ENCODE measurements around the gene EMC10. TPM values are rescaled to one million over a fixed set of nuclear protein-coding genes. Genes with fewer than 3 reads are reported as not detected.

Gene EMC10
- total and polyA plus RNA-seq, 4 donors = 17.1 to 132 (median 40.5) TPM

DNA sequence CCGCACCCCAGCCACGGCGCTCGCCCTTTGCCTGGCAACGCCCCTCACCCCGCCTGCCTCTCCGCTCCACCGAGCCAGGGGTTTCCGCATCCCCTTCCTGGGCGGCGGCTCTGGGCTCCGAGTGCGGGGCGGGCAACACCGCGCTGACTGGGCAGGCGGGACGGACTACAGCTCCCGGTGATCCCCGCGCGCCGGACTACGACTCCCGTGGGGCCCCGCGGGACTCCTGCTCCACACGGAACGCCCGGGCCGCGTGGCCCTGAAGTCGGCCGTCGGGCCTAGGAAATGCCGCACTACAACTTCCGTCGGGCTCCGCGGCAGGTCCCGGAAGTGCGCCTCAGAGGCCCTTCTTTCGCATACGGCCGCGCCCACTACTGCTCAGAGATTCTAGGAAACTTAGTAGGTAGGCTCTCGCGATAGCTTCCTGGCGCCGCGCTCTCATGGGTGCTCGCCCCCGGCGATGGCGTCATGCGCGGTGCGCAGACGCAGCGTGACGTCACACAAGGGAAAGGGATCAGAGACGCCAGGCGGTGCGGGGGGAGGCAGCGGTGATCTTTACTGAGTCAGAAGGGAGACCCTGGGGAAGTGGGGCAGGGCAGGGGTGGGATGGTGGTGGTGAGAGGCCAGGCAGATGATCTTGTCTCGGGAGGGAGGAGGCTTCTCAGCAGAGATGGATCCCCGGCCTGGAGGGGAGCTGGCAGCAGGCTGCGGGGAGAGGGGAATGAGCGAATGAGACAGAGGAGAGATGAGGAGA, 34.9 kb downstream of the EMC10 start, which contains the start of gene JOSD2:
Gene JOSD2 (minus strand): TSS at position 123 of the 754 bp plus-strand sequence. CDS start 760 bp downstream, outside the sequence.
- DNase-seq (ENCODE audit: low spot score) = peak; percentile 94
- 3% methylated on average over 69 of the region's 69 CpGs for WGBS
- H3K27me3 ChIP-seq (ENCODE audit: control insufficient read depth in 4 of 4, insufficient read depth in 4 of 4, low read length in 3 of 4) = no peaks in the 10 kb centered on the region
- TF ChIP-seq, protein P1, sequence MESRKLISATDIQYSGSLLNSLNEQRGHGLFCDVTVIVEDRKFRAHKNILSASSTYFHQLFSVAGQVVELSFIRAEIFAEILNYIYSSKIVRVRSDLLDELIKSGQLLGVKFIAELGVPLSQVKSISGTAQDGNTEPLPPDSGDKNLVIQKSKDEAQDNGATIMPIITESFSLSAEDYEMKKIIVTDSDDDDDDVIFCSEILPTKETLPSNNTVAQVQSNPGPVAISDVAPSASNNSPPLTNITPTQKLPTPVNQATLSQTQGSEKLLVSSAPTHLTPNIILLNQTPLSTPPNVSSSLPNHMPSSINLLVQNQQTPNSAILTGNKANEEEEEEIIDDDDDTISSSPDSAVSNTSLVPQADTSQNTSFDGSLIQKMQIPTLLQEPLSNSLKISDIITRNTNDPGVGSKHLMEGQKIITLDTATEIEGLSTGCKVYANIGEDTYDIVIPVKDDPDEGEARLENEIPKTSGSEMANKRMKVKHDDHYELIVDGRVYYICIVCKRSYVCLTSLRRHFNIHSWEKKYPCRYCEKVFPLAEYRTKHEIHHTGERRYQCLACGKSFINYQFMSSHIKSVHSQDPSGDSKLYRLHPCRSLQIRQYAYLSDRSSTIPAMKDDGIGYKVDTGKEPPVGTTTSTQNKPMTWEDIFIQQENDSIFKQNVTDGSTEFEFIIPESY (IDR thresholded peaks at IDR 0.05) = peak; percentile 99
- peak; percentile 54 to 73 for TF ChIP-seq EGR1 (IDR thresholded peaks at IDR 0.05; ENCODE audit: low read depth in 2 of 2)
- peak; percentile 81 for TF ChIP-seq SP1 (IDR thresholded peaks at IDR 0.05)
- TF ChIP-seq, protein P2, sequence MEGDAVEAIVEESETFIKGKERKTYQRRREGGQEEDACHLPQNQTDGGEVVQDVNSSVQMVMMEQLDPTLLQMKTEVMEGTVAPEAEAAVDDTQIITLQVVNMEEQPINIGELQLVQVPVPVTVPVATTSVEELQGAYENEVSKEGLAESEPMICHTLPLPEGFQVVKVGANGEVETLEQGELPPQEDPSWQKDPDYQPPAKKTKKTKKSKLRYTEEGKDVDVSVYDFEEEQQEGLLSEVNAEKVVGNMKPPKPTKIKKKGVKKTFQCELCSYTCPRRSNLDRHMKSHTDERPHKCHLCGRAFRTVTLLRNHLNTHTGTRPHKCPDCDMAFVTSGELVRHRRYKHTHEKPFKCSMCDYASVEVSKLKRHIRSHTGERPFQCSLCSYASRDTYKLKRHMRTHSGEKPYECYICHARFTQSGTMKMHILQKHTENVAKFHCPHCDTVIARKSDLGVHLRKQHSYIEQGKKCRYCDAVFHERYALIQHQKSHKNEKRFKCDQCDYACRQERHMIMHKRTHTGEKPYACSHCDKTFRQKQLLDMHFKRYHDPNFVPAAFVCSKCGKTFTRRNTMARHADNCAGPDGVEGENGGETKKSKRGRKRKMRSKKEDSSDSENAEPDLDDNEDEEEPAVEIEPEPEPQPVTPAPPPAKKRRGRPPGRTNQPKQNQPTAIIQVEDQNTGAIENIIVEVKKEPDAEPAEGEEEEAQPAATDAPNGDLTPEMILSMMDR (IDR thresholded peaks at IDR 0.05; ENCODE audit: low read depth, low read length, missing input control) = no peak
- TF ChIP-seq HNF4G (IDR thresholded peaks at IDR 0.05) = no peak
- TF ChIP-seq JUND (IDR thresholded peaks at IDR 0.05) = peak; percentile 21 to 37
- TF ChIP-seq HNF4A (conservative IDR thresholded peaks at IDR 0.05) = peak in 1 of 2 donors; percentile 17
- no peak for TF ChIP-seq FOXA1 (IDR thresholded peaks at IDR 0.05)
- peak; percentile 27 to 31 for TF ChIP-seq RXRA (IDR thresholded peaks at IDR 0.05)
- TF ChIP-seq, protein P3, sequence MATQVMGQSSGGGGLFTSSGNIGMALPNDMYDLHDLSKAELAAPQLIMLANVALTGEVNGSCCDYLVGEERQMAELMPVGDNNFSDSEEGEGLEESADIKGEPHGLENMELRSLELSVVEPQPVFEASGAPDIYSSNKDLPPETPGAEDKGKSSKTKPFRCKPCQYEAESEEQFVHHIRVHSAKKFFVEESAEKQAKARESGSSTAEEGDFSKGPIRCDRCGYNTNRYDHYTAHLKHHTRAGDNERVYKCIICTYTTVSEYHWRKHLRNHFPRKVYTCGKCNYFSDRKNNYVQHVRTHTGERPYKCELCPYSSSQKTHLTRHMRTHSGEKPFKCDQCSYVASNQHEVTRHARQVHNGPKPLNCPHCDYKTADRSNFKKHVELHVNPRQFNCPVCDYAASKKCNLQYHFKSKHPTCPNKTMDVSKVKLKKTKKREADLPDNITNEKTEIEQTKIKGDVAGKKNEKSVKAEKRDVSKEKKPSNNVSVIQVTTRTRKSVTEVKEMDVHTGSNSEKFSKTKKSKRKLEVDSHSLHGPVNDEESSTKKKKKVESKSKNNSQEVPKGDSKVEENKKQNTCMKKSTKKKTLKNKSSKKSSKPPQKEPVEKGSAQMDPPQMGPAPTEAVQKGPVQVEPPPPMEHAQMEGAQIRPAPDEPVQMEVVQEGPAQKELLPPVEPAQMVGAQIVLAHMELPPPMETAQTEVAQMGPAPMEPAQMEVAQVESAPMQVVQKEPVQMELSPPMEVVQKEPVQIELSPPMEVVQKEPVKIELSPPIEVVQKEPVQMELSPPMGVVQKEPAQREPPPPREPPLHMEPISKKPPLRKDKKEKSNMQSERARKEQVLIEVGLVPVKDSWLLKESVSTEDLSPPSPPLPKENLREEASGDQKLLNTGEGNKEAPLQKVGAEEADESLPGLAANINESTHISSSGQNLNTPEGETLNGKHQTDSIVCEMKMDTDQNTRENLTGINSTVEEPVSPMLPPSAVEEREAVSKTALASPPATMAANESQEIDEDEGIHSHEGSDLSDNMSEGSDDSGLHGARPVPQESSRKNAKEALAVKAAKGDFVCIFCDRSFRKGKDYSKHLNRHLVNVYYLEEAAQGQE (IDR thresholded peaks at IDR 0.05) = peak; percentile 60
- no peak for TF ChIP-seq FOXA2 (IDR thresholded peaks at IDR 0.05)
- TF ChIP-seq, protein P4, sequence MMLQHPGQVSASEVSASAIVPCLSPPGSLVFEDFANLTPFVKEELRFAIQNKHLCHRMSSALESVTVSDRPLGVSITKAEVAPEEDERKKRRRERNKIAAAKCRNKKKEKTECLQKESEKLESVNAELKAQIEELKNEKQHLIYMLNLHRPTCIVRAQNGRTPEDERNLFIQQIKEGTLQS (IDR thresholded peaks at IDR 0.05) = no peak
- TF ChIP-seq YY1 (IDR thresholded peaks at IDR 0.05) = peak; percentile 85
- no peak for TF ChIP-seq RAD21 (IDR thresholded peaks at IDR 0.05)
- TF ChIP-seq TAF1 (conservative IDR thresholded peaks at IDR 0.05) = no peak
- peak; percentile 87 to 97 for TF ChIP-seq GABPA (IDR thresholded peaks at IDR 0.05 in 1 of 2, conservative IDR thresholded peaks at IDR 0.05 in 1 of 2)
- TF ChIP-seq, protein P5, sequence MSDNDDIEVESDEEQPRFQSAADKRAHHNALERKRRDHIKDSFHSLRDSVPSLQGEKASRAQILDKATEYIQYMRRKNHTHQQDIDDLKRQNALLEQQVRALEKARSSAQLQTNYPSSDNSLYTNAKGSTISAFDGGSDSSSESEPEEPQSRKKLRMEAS (IDR thresholded peaks at IDR 0.05) = peak; percentile 94
- TF ChIP-seq NR2F2 (IDR thresholded peaks at IDR 0.05) = no peak
- peak within 1 kb of the TSS; percentile 54 to 73 (median 71) for H3K4me3 ChIP-seq (ENCODE audit: low read depth in 1 of 3, low read length in 3 of 3)
- no peaks in the 10 kb centered on the region for H3K36me3 ChIP-seq (ENCODE audit: control insufficient read depth in 4 of 4, insufficient read depth in 3 of 4, low read depth in 1 of 4, low read length in 3 of 4)
- peaks cover 10 to 26% (median 18%) of the 10 kb centered on the region in 4 donors for H3K4me1 ChIP-seq (ENCODE audit: control insufficient read depth in 4 of 4, insufficient read depth in 4 of 4, low read length in 3 of 4)
- H3K27ac ChIP-seq (ENCODE audit: low read depth in 1 of 2, low read length in 2 of 2) = peak within 1 kb of the TSS; percentile 79 to 89
- H3K9me3 ChIP-seq (ENCODE audit: control insufficient read depth in 4 of 4, low read length in 3 of 4) = no peaks in the 10 kb centered on the region
- H3K9ac ChIP-seq (ENCODE audit: low read depth in 1 of 2, low read length in 2 of 2) = peak within 1 kb of the TSS; percentile 15 to 21
